Liver (tissue), 9 donors: ENCODE results near the gene DDX1. TPM values are rescaled to one million over a fixed set of nuclear protein-coding genes. Genes with fewer than 3 reads are reported as not detected.

ENCODE experiments used
- DNase-seq: peaks from one replicate; pipeline ENCODE4 v3.0.0-alpha.2; 2017; ENCODE audit warnings: low spot score
- H3K27ac ChIP-seq, 2 donors: one replicate each; pipeline ENCODE4 v1.7.0; 2013; ENCODE audit warnings: inconsistent platforms in 2 of 2, low read length in 2 of 2, control low read depth in 1 of 2, low read depth in 1 of 2, mild to moderate bottlenecking in 1 of 2
- H3K27me3 ChIP-seq, 4 donors: one replicate each; pipeline versions ENCODE4 v1.6.1 to v1.7.0; 2013; ENCODE audit warnings: low read length in 3 of 4, inconsistent platforms in 1 of 4, mild to moderate bottlenecking in 1 of 4, moderate library complexity in 1 of 4; ENCODE audit not compliant: control insufficient read depth in 4 of 4, insufficient read depth in 4 of 4
- H3K36me3 ChIP-seq, 4 donors: one replicate each; pipeline versions ENCODE4 v1.6.1 to v1.7.0; 2013; ENCODE audit warnings: low read length in 3 of 4, mild to moderate bottlenecking in 3 of 4, low read depth in 1 of 4, moderate library complexity in 1 of 4; ENCODE audit not compliant: control insufficient read depth in 4 of 4, insufficient read depth in 3 of 4
- H3K4me1 ChIP-seq, 4 donors: one replicate each; pipeline versions ENCODE4 v1.6.1 to v1.7.0; 2013; ENCODE audit warnings: low read length in 3 of 4, mild to moderate bottlenecking in 3 of 4, moderate library complexity in 1 of 4; ENCODE audit not compliant: control insufficient read depth in 4 of 4, insufficient read depth in 4 of 4
- H3K4me3 ChIP-seq, 3 donors: one replicate each; pipeline versions ENCODE4 v1.6.1 to v1.7.0; 2013; ENCODE audit warnings: low read length in 3 of 3, control low read depth in 1 of 3, low read depth in 1 of 3, mild to moderate bottlenecking in 1 of 3
- H3K9ac ChIP-seq, 2 donors: one replicate each; pipeline ENCODE4 v1.7.0; 2013; ENCODE audit warnings: low read length in 2 of 2, mild to moderate bottlenecking in 2 of 2, moderate library complexity in 2 of 2, control low read depth in 1 of 2, low read depth in 1 of 2
- H3K9me3 ChIP-seq, 4 donors: one replicate each; pipeline versions ENCODE4 v1.6.1 to v1.7.0; 2013; ENCODE audit warnings: low read length in 3 of 4; ENCODE audit not compliant: control insufficient read depth in 4 of 4
- ATF3 ChIP-seq: IDR thresholded peaks from 2 replicates; pipeline ENCODE4 v1.6.1; 2016; ENCODE audit warnings: antibody characterized with exemption
- FOXA2 ChIP-seq: IDR thresholded peaks from 2 replicates; pipeline ENCODE4 v1.6.1; 2016; ENCODE audit warnings: antibody characterized with exemption
- HNF4A ChIP-seq, 2 donors: conservative IDR thresholded peaks; 2 replicates each; pipeline ENCODE4 v1.6.1; 2016; ENCODE audit warnings: antibody characterized with exemption in 2 of 2, mild to moderate bottlenecking in 2 of 2
- HNF4G ChIP-seq: IDR thresholded peaks from 2 replicates; pipeline ENCODE4 v1.6.1; 2016; ENCODE audit warnings: antibody characterized with exemption
- JUND ChIP-seq, 2 donors: IDR thresholded peaks; 2 replicates each; pipeline ENCODE4 v1.6.1; 2016; ENCODE audit warnings: antibody characterized with exemption in 2 of 2
- NR2F2 ChIP-seq: IDR thresholded peaks from 2 replicates; pipeline ENCODE4 v1.6.1; 2016; ENCODE audit warnings: antibody characterized with exemption
- RXRA ChIP-seq, 2 donors: IDR thresholded peaks; 2 replicates each; pipeline ENCODE4 v1.6.1; 2017 to 2018; ENCODE audit warnings: antibody characterized with exemption in 2 of 2, mild to moderate bottlenecking in 1 of 2
- TAF1 ChIP-seq: conservative IDR thresholded peaks from 2 replicates; pipeline ENCODE4 v1.6.1; 2016; ENCODE audit warnings: antibody characterized with exemption, mild to moderate bottlenecking
- YY1 ChIP-seq: IDR thresholded peaks from 2 replicates; pipeline ENCODE4 v1.6.1; 2016; ENCODE audit warnings: antibody characterized with exemption, mild to moderate bottlenecking
- whole genome bisulfite sequencing: extraction: QIAGEN DNeasy Blood & Tissue Kit; methylation state at CpG from one replicate; pipeline ENCODE4 v1.1.7; 2013; 5-methylcytosine and 5-hydroxymethylcytosine counted together
- polyA plus RNA-seq, 2 donors: library from polyadenylated mRNA; stranded (reverse) in 1 of 2; unstranded in 1 of 2; fragments of 200-250 nt in 1 of 2; fragments of >200 nt in 1 of 2; fragmentation: Nextera tagmentation in 1 of 2; extraction: Ambion mirVana in 1 of 2; gene quantifications; one replicate each; pipeline versions ENCODE4 v1.2.1 to v1.2.3, GENCODE V29; 2013 to 2015
- total RNA-seq, 2 donors: library from RNA; depleted of rRNA; stranded (reverse); fragments of >200 nt; gene quantifications; one replicate each; pipeline ENCODE4 v1.2.3, GENCODE V29; 2014
- TF ChIP-seq, protein P1 (sequence below): IDR thresholded peaks from 2 replicates; pipeline ENCODE4 v1.6.1; 2016; ENCODE audit warnings: antibody characterized with exemption
- TF ChIP-seq, protein P2 (sequence below): fragments of 150-350 bp; IDR thresholded peaks from 2 replicates; pipeline ENCODE4 v1.5.1; 2017; ENCODE audit warnings: improper control_type of control experiment, low read depth, low read length; ENCODE audit not compliant: missing input control
- donor health status: healthy.
- donor health status: healthy.
- donor health status: healthy.
- donor health status: healthy.
- donor health status: healthy.

The DDX1 gene
- total and polyA plus RNA-seq, 4 donors: 31.7 to 43.9 (median 38.8) TPM

DNA sequence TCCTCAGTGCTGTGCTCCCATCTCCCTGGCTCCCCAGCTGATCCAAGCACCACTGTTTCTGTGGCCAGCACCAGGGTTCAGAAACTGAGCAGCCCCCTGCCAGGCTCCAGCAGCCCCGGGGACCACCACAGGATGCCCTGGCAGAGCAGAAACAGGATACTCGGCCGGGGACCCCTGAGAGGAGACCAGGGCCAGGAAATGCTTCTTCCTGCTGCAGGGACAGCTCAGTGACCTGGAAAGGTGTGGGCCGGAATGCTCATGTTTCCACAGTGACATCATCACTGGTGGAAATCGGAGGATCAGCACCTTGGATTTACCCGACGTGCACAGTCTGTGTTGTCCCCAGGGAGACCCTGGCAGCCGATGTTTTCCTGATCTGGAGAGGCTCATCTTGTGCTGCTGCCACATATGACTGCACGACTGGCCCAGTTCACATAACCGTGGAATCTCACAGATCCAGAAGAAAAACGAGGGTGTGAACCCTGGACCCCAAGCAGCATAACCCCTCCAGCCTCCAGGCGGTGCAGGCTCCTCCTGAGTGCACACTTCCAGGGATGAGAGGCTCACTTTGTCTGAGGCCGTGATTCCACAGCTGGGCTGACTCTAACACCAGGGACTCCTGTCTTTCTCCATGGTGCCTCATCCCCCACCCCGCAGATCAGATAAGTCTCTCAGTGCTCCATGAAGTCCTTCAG lies 58.0 kb downstream of the DDX1 start:
- no peaks in the 10 kb centered on the region for H3K4me1 ChIP-seq
- 82% methylated on average over 14 of the region's 14 CpGs for WGBS
- DNase-seq: no peak

GRCh38 chr2:15650616-15651366 lies 59.1 kb downstream of the DDX1 start:
- Histone ChIP-seq H3K9me3 (no peaks in the 10 kb centered on the region), H3K27ac (no peak overlapping the region), H3K4me3 (no peak overlapping the region), H3K36me3 (no peaks in the 10 kb centered on the region), H3K9ac (no peak overlapping the region), H3K27me3 (no peaks in the 10 kb centered on the region), H3K4me1 (no peaks in the 10 kb centered on the region)
- TF ChIP-seq RXRA (IDR thresholded peaks at IDR 0.05) (no peak), HNF4G (no peak), FOXA2 (no peak), ATF3 (no peak)
- TF ChIP-seq, protein P1, sequence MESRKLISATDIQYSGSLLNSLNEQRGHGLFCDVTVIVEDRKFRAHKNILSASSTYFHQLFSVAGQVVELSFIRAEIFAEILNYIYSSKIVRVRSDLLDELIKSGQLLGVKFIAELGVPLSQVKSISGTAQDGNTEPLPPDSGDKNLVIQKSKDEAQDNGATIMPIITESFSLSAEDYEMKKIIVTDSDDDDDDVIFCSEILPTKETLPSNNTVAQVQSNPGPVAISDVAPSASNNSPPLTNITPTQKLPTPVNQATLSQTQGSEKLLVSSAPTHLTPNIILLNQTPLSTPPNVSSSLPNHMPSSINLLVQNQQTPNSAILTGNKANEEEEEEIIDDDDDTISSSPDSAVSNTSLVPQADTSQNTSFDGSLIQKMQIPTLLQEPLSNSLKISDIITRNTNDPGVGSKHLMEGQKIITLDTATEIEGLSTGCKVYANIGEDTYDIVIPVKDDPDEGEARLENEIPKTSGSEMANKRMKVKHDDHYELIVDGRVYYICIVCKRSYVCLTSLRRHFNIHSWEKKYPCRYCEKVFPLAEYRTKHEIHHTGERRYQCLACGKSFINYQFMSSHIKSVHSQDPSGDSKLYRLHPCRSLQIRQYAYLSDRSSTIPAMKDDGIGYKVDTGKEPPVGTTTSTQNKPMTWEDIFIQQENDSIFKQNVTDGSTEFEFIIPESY: no peak
- DNase-seq: no peak
- WGBS: 94% methylated on average over 11 of the region's 11 CpGs

More for the DNA sequence above, 58.0 kb downstream of the DDX1 start:
- no peak overlapping the region for H3K27ac ChIP-seq
- TF ChIP-seq, protein P2, sequence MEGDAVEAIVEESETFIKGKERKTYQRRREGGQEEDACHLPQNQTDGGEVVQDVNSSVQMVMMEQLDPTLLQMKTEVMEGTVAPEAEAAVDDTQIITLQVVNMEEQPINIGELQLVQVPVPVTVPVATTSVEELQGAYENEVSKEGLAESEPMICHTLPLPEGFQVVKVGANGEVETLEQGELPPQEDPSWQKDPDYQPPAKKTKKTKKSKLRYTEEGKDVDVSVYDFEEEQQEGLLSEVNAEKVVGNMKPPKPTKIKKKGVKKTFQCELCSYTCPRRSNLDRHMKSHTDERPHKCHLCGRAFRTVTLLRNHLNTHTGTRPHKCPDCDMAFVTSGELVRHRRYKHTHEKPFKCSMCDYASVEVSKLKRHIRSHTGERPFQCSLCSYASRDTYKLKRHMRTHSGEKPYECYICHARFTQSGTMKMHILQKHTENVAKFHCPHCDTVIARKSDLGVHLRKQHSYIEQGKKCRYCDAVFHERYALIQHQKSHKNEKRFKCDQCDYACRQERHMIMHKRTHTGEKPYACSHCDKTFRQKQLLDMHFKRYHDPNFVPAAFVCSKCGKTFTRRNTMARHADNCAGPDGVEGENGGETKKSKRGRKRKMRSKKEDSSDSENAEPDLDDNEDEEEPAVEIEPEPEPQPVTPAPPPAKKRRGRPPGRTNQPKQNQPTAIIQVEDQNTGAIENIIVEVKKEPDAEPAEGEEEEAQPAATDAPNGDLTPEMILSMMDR: no peak
- no peak for TF ChIP-seq RXRA (IDR thresholded peaks at IDR 0.05)
- no peak for TF ChIP-seq ATF3
- TF ChIP-seq, protein P1: no peak
- TF ChIP-seq TAF1: no peak
- no peak for TF ChIP-seq NR2F2
- TF ChIP-seq JUND (IDR thresholded peaks at IDR 0.05): no peak
- no peak for TF ChIP-seq HNF4A (conservative IDR thresholded peaks at IDR 0.05)
- TF ChIP-seq YY1: no peak
- no peaks in the 10 kb centered on the region for H3K36me3 ChIP-seq
- H3K4me3 ChIP-seq: no peak overlapping the region
- H3K27me3 ChIP-seq: no peaks in the 10 kb centered on the region
- H3K9me3 ChIP-seq: no peaks in the 10 kb centered on the region
- H3K9ac ChIP-seq: no peak overlapping the region
